NB4 (cell line): ENCODE data around the gene MALSU1.

Source experiments
- DNase-seq: peaks from one replicate; pipeline ENCODE4 v3.0.0; 2010; ENCODE audit warnings: low read depth
- H3K4me3 ChIP-seq: one replicate; pipeline ENCODE4 v1.5.1; 2011; ENCODE audit warnings: mild to moderate bottlenecking, low read depth, low read length, moderate library complexity
- MYC ChIP-seq: IDR thresholded peaks from 2 replicates; pipeline ENCODE4 v1.6.1; 2011; ENCODE audit warnings: low read depth, low read length
- POLR2A ChIP-seq: IDR thresholded peaks from 2 replicates; pipeline ENCODE4 v1.6.1; 2011; ENCODE audit warnings: mild to moderate bottlenecking; ENCODE audit not compliant: insufficient read length; ENCODE audit errors: extremely low read depth
- TF ChIP-seq, protein P1 (sequence below): IDR thresholded peaks from 2 replicates; pipeline ENCODE4 v1.6.1; 2011; ENCODE audit warnings: low read depth, low read length
- TF ChIP-seq, protein P2 (sequence below): IDR thresholded peaks from one replicate; pipeline ENCODE4 v1.5.1; 2012; ENCODE audit warnings: low read depth, low read length

MALSU1 gene

DNA sequence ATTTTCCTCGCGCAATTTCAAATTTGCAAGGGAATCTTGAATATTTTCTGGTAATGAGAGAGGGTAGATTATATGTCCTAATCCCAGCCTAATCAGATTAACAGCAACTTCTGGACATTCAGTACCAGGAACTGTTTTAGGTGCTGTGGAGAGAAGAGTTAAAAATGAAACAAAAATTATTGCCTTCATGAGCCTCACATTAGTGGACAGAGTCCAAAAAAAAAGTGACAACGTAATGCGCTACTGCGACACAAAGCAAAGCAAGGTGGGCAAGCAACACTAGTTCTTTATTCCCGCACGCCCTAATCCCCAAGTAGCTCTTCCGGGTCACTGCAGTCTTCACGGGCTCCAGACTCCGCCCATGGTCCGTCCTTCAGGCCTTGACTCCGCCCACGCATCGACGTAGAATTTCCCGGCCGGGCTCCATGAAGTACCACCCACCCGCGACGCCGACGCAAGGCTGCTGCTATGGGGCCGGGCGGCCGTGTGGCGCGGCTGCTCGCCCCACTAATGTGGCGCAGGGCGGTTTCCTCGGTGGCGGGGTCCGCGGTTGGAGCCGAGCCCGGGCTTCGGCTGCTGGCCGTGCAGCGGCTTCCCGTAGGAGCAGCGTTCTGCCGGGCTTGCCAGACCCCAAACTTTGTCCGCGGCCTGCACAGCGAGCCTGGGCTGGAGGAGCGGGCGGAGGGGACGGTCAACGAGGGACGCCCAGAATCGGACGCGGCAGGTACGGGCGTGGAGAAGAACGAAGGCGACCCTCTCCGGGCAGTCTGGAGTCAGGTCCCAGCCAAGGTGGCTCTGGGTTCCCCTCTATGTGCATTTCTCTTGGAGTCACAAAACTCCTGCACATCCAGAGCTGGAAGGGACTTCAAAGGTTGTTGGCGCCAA, at the start of gene MALSU1:
MALSU1 (plus strand) TSS at position 455 of the 885 bp plus-strand sequence; CDS start at position 469, 14 bp downstream.
- DNase-seq = peak; percentile 100

DNA sequence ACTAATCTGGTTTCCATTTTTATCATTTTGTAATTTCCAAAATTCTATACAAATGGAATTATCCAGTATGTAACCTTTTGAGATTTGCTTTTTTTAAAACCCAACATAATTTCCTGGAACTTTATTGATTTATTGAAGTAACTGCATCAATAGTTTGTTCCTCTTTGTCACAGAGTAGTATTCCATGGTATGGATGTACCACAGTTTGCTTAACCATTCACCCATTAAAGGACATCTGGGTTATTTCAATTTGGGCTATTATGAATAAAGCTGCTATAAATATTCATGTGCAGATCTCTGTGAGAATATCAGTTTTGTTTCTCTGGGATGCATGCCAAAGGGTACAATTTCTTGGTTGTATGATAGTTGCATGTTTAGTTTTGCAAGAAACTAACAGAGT, 49.7 kb upstream of the MALSU1 start:
- H3K4me3 ChIP-seq = no peak overlapping the region
- TF ChIP-seq MYC (no peak), POLR2A (no peak)
- TF ChIP-seq, protein P1, sequence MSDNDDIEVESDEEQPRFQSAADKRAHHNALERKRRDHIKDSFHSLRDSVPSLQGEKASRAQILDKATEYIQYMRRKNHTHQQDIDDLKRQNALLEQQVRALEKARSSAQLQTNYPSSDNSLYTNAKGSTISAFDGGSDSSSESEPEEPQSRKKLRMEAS = no peak
- TF ChIP-seq, protein P2, sequence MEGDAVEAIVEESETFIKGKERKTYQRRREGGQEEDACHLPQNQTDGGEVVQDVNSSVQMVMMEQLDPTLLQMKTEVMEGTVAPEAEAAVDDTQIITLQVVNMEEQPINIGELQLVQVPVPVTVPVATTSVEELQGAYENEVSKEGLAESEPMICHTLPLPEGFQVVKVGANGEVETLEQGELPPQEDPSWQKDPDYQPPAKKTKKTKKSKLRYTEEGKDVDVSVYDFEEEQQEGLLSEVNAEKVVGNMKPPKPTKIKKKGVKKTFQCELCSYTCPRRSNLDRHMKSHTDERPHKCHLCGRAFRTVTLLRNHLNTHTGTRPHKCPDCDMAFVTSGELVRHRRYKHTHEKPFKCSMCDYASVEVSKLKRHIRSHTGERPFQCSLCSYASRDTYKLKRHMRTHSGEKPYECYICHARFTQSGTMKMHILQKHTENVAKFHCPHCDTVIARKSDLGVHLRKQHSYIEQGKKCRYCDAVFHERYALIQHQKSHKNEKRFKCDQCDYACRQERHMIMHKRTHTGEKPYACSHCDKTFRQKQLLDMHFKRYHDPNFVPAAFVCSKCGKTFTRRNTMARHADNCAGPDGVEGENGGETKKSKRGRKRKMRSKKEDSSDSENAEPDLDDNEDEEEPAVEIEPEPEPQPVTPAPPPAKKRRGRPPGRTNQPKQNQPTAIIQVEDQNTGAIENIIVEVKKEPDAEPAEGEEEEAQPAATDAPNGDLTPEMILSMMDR = no peak
- no peak for DNase-seq

More for the DNA sequence above, at the start of gene MALSU1:
- H3K4me3 ChIP-seq = peak within 1 kb of the TSS; percentile 96
- TF ChIP-seq MYC = peak; percentile 91
- TF ChIP-seq, protein P2 = no peak
- peak; percentile 98 for TF ChIP-seq POLR2A
- TF ChIP-seq, protein P1 = peak; percentile 85

DNA sequence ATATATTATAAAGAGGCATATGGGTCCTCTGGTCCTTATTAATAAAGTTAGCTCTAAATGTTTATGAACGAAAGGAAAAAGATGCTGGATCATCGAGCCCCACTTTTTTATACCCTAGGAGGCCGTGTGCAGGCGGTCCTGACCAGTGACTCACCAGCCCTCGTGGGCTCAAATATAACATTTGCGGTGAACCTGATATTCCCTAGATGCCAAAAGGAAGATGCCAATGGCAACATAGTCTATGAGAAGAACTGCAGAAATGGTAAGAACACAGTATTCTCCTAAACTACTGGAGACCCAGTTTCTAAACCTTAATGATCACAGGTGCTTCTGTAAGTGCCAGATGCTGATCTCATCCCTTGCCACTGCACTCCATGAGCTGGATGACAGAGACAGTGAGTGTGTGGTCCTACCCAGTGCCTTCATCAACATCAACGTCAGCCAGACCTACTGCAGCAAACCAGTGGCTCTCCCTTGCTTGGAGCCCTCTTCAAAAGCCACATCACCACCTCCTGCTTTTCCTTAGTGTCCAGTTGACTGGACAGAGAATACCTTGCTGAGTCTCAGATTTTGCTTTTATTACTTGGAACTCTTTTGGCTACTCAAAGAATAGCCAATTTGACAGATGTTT, 45.0 kb upstream of the MALSU1 start:
- no peak overlapping the region for H3K4me3 ChIP-seq
- no peak for TF ChIP-seq MYC
- TF ChIP-seq, protein P2 = no peak
- DNase-seq = no peak

DNA sequence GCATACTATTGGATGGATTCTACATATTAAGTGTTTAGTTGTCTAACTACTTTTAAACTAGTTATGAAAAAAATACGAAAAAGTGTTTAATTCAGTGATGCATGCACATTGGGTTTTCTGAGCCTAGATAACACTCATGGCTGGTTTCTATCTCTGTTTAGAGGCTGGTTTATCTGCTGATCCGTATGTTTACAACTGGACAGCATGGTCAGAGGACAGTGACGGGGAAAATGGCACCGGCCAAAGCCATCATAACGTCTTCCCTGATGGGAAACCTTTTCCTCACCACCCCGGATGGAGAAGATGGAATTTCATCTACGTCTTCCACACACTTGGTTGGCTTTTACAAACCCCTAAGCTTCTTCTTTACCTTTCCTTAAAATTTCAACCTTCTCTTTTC, 42.4 kb upstream of the MALSU1 start:
- no peak for DNase-seq
- TF ChIP-seq MYC = no peak
- TF ChIP-seq POLR2A = no peak
- TF ChIP-seq, protein P1 = no peak
- TF ChIP-seq, protein P2 = no peak

DNA sequence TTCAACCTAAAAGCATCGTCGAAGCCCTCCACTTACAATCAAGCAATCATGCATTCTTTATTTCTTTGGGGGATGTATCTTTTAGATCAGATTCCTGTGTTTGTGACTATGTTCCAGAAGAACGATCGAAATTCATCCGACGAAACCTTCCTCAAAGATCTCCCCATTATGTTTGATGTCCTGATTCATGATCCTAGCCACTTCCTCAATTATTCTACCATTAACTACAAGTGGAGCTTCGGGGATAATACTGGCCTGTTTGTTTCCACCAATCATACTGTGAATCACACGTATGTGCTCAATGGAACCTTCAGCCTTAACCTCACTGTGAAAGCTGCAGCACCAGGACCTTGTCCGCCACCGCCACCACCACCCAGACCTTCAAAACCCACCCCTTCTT, 38.8 kb upstream of the MALSU1 start:
- TF ChIP-seq MYC = no peak
- no peak for TF ChIP-seq POLR2A
- TF ChIP-seq, protein P2 = no peak
- TF ChIP-seq, protein P1 = no peak
- H3K4me3 ChIP-seq = no peak overlapping the region
- no peak for DNase-seq

More for the DNA sequence above, 42.4 kb upstream of the MALSU1 start:
- H3K4me3 ChIP-seq = no peak overlapping the region
